22Rv1 (cell line): ENCODE measurements around the gene POLR3GL.

Experiments
- ZFX ChIP-seq: fragments of 450-650 bp; IDR thresholded peaks from 2 replicates; pipeline ENCODE4 v1.6.1; 2017; ENCODE audit warnings: antibody characterized with exemption, borderline replicate concordance
- TF ChIP-seq, protein P1 (sequence below): fragments of 450-650 bp; IDR thresholded peaks from 2 replicates; pipeline ENCODE4 v1.5.1; 2017; ENCODE audit warnings: mild to moderate bottlenecking

DNA sequence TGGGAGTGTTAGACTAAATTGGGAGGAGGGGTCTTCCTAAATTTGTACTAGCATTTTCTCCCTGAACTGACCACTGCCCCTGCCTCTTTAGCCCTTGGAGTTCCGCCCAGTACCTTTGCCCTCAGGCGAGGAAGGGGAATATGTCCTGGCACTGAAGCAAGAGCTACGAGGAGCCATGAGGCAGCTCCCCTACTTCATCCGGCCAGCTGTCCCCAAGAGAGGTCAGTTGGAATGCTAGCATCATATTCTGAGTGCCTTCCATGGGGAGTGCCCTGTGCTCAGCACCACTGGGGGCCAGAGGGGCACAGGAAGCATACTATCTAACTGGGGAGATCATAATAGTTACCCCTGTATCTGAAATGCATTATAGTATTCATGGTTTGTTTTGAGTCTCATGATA is 10.7 kb downstream of the POLR3GL start:
- TF ChIP-seq, protein P1, sequence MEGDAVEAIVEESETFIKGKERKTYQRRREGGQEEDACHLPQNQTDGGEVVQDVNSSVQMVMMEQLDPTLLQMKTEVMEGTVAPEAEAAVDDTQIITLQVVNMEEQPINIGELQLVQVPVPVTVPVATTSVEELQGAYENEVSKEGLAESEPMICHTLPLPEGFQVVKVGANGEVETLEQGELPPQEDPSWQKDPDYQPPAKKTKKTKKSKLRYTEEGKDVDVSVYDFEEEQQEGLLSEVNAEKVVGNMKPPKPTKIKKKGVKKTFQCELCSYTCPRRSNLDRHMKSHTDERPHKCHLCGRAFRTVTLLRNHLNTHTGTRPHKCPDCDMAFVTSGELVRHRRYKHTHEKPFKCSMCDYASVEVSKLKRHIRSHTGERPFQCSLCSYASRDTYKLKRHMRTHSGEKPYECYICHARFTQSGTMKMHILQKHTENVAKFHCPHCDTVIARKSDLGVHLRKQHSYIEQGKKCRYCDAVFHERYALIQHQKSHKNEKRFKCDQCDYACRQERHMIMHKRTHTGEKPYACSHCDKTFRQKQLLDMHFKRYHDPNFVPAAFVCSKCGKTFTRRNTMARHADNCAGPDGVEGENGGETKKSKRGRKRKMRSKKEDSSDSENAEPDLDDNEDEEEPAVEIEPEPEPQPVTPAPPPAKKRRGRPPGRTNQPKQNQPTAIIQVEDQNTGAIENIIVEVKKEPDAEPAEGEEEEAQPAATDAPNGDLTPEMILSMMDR: no peak
- TF ChIP-seq ZFX: no peak
